Activated naive CD4-positive, alpha-beta T cell treated with anti-CD3 and anti-CD28 coated beads for 36 hours (primary cell): ENCODE data around the gene SLC7A14. TPM values are rescaled to one million over a fixed set of nuclear protein-coding genes. Genes with fewer than 3 reads are reported as not detected.

ENCODE experiments used
- CTCF ChIA-PET: fragments of 350-600 bp; sonication (Branson Sonifier 250); formaldehyde crosslinking; loops from one replicate; lab custom pipeline; 2021; ENCODE audit warnings: antibody characterized with exemption; lab: Charles Lee
- DNase-seq: peaks from one replicate; pipeline ENCODE4 v3.0.0-alpha.2; 2020
- H3K27ac Mint-ChIP-seq: one replicate; pipeline ENCODE4 v1.8.0; 2021; ENCODE audit warnings: mild to moderate bottlenecking, mixed read lengths
- H3K27me3 Mint-ChIP-seq: one replicate; pipeline ENCODE4 v1.8.0; 2021; ENCODE audit warnings: low read depth, mixed read lengths
- H3K36me3 Mint-ChIP-seq: one replicate; pipeline ENCODE4 v1.8.0; 2021; ENCODE audit warnings: low read depth, mixed read lengths
- H3K4me1 Mint-ChIP-seq: one replicate; pipeline ENCODE4 v1.8.0; 2021; ENCODE audit warnings: low read depth, mixed read lengths
- H3K4me3 Mint-ChIP-seq: one replicate; pipeline ENCODE4 v1.8.0; 2021; ENCODE audit warnings: mild to moderate bottlenecking, moderate library complexity, mixed read lengths
- H3K9me3 Mint-ChIP-seq: one replicate; pipeline ENCODE4 v1.8.0; 2021; ENCODE audit warnings: mixed read lengths
- intact Hi-C: fragments of 100-400 bp; cut with micrococcal nuclease; formaldehyde crosslinking; loops from one replicate; pipeline ENCODE4 v1.15.1; 2023
- total RNA-seq, 2 experiments: library from RNA; stranded (reverse); gene quantifications; one replicate each; pipeline ENCODE4 v1.2.3, GENCODE V29; 2021

Gene SLC7A14
- total RNA-seq, 2 experiments from 2014 or later: not detected

DNA sequence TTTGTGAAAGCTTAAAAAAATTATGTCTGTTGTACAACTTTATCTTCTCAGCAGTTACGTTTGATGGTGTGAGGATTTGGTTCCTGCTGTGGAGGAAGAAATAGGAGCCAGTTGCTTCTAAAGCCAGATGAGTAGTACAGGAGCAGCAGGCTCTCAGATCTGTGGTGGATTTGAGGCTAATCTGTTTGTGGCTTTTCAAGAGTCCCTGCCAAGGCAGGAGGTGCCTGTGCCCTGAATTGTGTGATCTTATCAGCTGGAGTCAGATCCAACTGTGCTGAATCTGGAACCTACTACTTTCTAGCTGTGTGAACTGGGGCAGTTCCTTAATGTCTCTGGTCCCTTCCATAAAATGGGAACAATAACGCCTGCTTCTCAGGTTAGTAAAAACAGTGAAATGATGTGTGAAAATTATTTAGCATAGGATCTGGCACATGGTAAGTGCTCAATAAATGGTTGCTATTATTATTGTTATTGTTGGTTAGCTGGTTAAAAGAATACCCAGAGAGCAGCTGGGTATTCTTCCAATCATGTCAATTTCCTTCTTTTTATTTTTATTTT is 159.6 kb downstream of the SLC7A14 start:
- H3K4me3 Mint-ChIP-seq: no peak overlapping the region
- CTCF ChIA-PET: interaction anchor here (1.7 kb wide), 1 partner anchor 385 kb away, joined by 5 read pairs; no protein-coding TSS in a partner anchor
- peaks cover 18% of the 10 kb centered on the region for H3K4me1 Mint-ChIP-seq
- intact Hi-C loops: no loop called here
- H3K27me3 Mint-ChIP-seq: peaks cover 2% of the 10 kb centered on the region
- no peaks in the 10 kb centered on the region for H3K9me3 Mint-ChIP-seq
- no peak overlapping the region for H3K27ac Mint-ChIP-seq
- no peaks in the 10 kb centered on the region for H3K36me3 Mint-ChIP-seq
- DNase-seq: no peak

GRCh38 chr3:170425491-170426239 is 160.2 kb downstream of the SLC7A14 start:
- Mint-ChIP-seq H3K36me3 (no peaks in the 10 kb centered on the region), H3K4me1 (peaks cover 18% of the 10 kb centered on the region), H3K27ac (no peak overlapping the region), H3K9me3 (no peaks in the 10 kb centered on the region), H3K27me3 (peaks cover 4% of the 10 kb centered on the region), H3K4me3 (no peak overlapping the region)
- CTCF ChIA-PET: interaction anchor here (1.7 kb wide), 1 partner anchor 386 kb away, joined by 5 read pairs; no protein-coding TSS in a partner anchor
- intact Hi-C loops: no loop called here
- no peak for DNase-seq

GRCh38 chr3:170424879-170425278 is 161.0 kb downstream of the SLC7A14 start:
- Mint-ChIP-seq H3K4me3 (no peak overlapping the region), H3K27ac (no peak overlapping the region), H3K9me3 (no peaks in the 10 kb centered on the region), H3K36me3 (no peaks in the 10 kb centered on the region), H3K4me1 (peaks cover 20% of the 10 kb centered on the region), H3K27me3 (peaks cover 10% of the 10 kb centered on the region)
- intact Hi-C loops: no loop called here
- CTCF ChIA-PET: interaction anchor here (1.7 kb wide), 1 partner anchor 387 kb away, joined by 5 read pairs; no protein-coding TSS in a partner anchor
- DNase-seq: no peak

- Mint-ChIP-seq H3K4me3 (no peak overlapping the region), H3K27ac (no peak overlapping the region), H3K4me1 (peaks cover 10% of the 10 kb centered on the region), H3K27me3 (peaks cover 22% of the 10 kb centered on the region), H3K9me3 (no peaks in the 10 kb centered on the region), H3K36me3 (peaks cover 3% of the 10 kb centered on the region)
- no peak for DNase-seq
- CTCF ChIA-PET: interaction anchor here (0.7 to 1.2 kb wide), 3 partner anchors 8 to 389 kb away, joined by 3 to 5 read pairs (median 3); no protein-coding TSS in a partner anchor
- intact Hi-C loops: no loop called here
Measured at GRCh38 chr3:170423001-170423615, 162.8 kb downstream of the SLC7A14 start.

DNA sequence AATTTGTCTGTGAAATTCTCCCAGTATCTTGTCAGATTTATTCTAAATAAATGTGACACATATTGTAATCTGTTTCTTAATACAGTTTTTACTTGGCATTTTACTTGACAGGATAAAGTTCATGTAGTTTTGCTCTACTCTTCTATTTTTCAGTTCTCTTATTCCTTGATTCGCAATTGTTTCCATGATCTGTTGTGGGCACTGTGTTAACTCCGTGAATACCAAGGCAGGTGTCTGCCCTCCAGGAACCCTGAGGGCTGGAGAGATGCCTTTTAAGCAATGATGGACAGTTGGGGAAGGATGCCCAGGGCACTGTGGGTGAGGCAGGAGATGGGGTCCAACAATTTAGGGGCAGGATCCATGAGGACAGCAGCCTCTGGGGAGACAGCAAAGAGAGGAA is 164.1 kb downstream of the SLC7A14 start:
- Mint-ChIP-seq H3K27ac (no peak overlapping the region), H3K4me1 (peaks cover 9% of the 10 kb centered on the region), H3K4me3 (no peak overlapping the region), H3K9me3 (no peaks in the 10 kb centered on the region), H3K36me3 (peaks cover 3% of the 10 kb centered on the region), H3K27me3 (peaks cover 29% of the 10 kb centered on the region)
- CTCF ChIA-PET: interaction anchor here (1.2 kb wide), 1 partner anchor 10 kb away, joined by 5 read pairs; no protein-coding TSS in a partner anchor
- no peak for DNase-seq
- intact Hi-C loops: no loop called here

- Mint-ChIP-seq H3K4me3 (no peak overlapping the region), H3K4me1 (peaks cover 9% of the 10 kb centered on the region), H3K27me3 (peaks cover 31% of the 10 kb centered on the region), H3K27ac (no peak overlapping the region), H3K36me3 (peaks cover 3% of the 10 kb centered on the region), H3K9me3 (no peaks in the 10 kb centered on the region)
- CTCF ChIA-PET: no interaction called here
- no peak for DNase-seq
- intact Hi-C loops: no loop called here
Measured at GRCh38 chr3:170421111-170421641, 164.7 kb downstream of the SLC7A14 start.

- peaks cover 3% of the 10 kb centered on the region for H3K36me3 Mint-ChIP-seq
- no peaks in the 10 kb centered on the region for H3K9me3 Mint-ChIP-seq
- DNase-seq: no peak
- peaks cover 31% of the 10 kb centered on the region for H3K27me3 Mint-ChIP-seq
- H3K4me1 Mint-ChIP-seq: peaks cover 9% of the 10 kb centered on the region
- H3K4me3 Mint-ChIP-seq: peak overlapping the region; percentile 1
- no peak overlapping the region for H3K27ac Mint-ChIP-seq
- CTCF ChIA-PET: no interaction called here
- intact Hi-C loops: no loop called here
Measured at GRCh38 chr3:170420307-170420821, 165.5 kb downstream of the SLC7A14 start.

GRCh38 chr3:170419557-170420087 is 166.3 kb downstream of the SLC7A14 start:
- CTCF ChIA-PET: interaction anchor here (1.1 to 10.1 kb wide), 2 partner anchors 310 to 392 kb away, joined by 4 to 141 read pairs; no protein-coding TSS in a partner anchor
- peaks cover 9% of the 10 kb centered on the region for H3K4me1 Mint-ChIP-seq
- H3K36me3 Mint-ChIP-seq: peaks cover 3% of the 10 kb centered on the region
- peaks cover 31% of the 10 kb centered on the region for H3K27me3 Mint-ChIP-seq
- intact Hi-C loops: no loop called here
- H3K4me3 Mint-ChIP-seq: peak overlapping the region; percentile 3
- H3K9me3 Mint-ChIP-seq: no peaks in the 10 kb centered on the region
- peak; percentile 14 for DNase-seq
- no peak overlapping the region for H3K27ac Mint-ChIP-seq

- CTCF ChIA-PET: interaction anchor here (0.7 to 10.1 kb wide), 6 partner anchors 8 to 576 kb away, joined by 3 to 141 read pairs (median 4); no protein-coding TSS in a partner anchor
- Mint-ChIP-seq H3K27me3 (peaks cover 31% of the 10 kb centered on the region), H3K36me3 (peaks cover 3% of the 10 kb centered on the region), H3K27ac (no peak within 1 kb of the TSS), H3K4me3 (peak within 1 kb of the TSS; percentile 71), H3K9me3 (no peaks in the 10 kb centered on the region), H3K4me1 (peaks cover 9% of the 10 kb centered on the region)
- no peak for DNase-seq
- intact Hi-C loops: no loop called here
Measured at GRCh38 chr3:170418422-170419398, 167.2 kb downstream of the SLC7A14 start, which contains the start of gene CLDN11. TSS of gene CLDN11 (plus strand) at chr3:170418868. CDS start at chr3:170419067, 199 bp downstream.

DNA sequence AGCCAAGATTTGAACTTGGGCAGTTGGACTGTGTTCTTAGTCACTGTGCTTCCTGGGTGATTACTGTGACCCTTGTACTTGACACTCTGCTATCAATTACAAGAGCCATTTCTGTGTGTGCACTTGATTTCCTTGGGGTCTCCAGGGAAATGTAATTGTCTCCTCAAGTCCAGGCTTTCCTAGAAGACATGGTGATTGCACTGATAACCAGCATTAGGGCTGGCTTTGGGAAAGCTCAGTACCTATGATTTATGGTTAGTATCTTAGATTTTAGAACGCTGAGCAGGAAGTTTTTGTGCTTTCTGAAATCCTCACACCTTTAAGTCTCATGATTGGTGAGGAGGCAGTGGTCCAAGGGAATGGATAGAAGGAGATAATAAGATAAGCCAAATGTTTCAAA is 168.8 kb downstream of the SLC7A14 start:
- peaks cover 9% of the 10 kb centered on the region for H3K4me1 Mint-ChIP-seq
- H3K27me3 Mint-ChIP-seq: peaks cover 31% of the 10 kb centered on the region
- H3K36me3 Mint-ChIP-seq: peaks cover 3% of the 10 kb centered on the region
- no peak overlapping the region for H3K4me3 Mint-ChIP-seq
- H3K9me3 Mint-ChIP-seq: no peaks in the 10 kb centered on the region
- no peak for DNase-seq
- CTCF ChIA-PET: interaction anchor here (1.1 to 10.1 kb wide), 5 partner anchors 10 to 432 kb away, joined by 3 to 141 read pairs (median 3); no protein-coding TSS in a partner anchor
- no peak overlapping the region for H3K27ac Mint-ChIP-seq
- intact Hi-C loops: no loop called here
